ENCODE results near the gene SOS2.

The SOS2 gene

DNA sequence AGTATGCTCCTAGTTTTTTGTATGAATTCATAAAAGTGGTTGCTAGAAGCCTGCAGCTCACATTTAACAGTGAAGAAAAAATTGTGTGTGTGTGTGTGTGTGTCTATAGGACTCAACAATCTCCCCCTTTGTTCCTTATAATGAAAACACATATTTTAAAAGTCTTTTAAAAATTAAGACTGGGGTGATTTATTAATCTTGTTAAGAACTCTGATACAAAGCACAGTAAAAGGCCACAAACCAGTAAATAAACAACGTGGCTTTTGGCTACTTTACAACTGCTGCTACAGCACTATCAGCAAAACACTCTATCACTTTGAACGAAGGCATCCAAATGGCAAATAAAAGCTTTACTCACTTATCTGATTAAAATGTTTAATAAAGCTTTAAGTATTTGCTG, 114.4 kb downstream of the SOS2 start:
- no peak for DNase-seq (ENCODE audit: low read depth in 2 of 2, low spot score in 1 of 2)

DNA sequence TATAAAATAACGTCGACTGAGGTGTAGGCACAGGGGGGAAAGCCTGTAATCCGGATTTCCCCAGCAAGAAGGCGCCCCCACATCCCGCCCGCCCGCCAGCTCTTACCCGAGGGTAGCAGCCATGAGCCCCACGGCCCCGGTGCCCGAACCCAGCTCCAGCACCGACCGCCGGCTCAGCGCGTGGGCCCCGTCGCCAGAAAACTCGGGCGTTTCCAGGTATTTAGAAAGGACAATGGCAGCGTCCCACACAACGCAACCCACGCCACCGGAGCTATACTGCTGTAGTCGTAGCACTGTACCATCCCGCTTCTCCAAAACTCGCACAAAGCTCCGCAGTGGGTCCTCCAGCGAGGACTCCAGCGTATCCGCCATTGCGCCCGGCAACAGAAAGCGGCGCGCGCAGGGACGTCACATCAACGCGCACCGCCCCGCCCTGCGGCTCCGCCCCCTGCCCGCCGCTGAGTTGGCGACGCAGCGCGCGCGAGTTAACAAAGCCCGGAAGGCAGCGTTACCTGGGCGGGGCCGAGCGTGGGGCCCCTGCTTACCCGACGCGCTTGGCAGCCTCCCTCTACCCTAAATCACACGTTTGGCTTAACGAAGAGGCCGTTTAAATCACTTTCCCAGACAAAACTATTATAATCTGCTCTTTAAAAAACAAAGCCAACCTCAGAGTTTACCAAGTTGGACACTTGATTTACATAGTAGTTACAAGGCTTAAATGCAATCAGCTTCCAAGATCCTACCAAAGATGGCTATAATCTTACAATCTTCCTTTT, 115.0 kb downstream of the SOS2 start, which contains the start of gene VCPKMT:
VCPKMT (minus strand) TSS at position 392 of the 776 bp plus-strand sequence; CDS start at position 372, 20 bp downstream.
- peak; percentile 90 to 91 for DNase-seq (ENCODE audit: low read depth in 2 of 2, low spot score in 1 of 2)

DNA sequence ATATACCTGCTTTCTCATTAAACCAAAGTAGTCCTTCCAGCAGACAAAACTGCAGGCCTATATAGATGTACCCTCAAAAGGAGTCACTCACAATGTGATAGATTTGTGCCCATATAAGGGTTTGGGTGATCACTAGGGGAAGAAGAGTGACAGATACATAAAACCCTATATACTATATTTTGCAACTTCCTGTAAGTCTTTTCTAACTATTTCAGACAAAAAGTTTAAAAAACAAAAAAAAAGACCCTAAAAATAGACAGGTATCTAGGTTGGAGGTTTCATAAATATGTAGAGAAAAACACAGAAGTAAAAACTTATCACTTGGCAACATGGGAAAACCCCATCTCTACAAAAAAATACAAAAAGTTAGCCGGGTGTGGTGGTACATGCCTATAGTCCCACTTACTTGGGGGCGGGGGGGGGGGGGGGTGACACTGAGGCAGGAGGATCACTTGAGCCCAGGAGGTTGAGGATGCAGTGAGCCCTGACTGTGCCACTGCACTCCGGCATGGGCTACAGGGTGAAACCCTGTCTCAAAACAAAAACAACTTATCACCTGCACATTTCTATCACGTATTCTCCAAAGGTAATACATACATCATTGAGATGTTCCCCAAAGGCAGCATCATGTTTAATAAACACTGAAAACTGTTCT, 117.9 kb downstream of the SOS2 start:
- no peak for DNase-seq (ENCODE audit: low read depth in 2 of 2, low spot score in 1 of 2)

DNA sequence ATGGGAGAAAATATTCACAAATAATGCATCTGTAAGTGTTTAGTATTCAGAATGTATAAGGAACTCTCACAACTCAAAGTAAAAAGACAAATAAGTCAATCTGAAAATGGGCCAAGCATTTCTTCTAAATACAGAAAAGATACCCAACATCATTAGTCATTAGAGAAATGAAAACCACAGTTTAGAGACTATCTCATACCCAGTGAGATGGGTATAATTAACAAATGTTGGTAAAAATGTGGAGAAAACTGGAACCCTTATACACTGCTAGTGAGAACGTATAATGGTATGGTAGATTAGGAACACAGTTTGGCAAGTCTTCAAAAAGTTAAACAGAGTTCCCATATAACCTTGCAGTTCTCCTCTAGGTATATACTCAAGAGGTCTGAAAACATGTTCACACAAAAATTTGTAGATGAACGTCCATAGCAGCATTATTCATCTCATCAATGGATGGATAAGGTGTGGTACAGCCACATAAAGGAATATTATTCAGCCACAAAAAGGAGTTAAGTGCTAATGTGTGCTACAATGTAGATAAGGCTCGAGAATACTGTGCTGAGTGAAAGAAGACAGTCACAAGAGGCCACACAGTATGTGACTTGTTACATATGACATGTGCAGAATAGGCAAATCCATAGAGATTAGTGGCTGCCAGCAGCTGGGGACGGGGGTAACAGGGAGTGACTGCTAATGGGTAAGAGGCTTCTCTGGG, 120.9 kb downstream of the SOS2 start:
- no peak for DNase-seq (ENCODE audit: low read depth in 2 of 2, low spot score in 1 of 2)

DNA sequence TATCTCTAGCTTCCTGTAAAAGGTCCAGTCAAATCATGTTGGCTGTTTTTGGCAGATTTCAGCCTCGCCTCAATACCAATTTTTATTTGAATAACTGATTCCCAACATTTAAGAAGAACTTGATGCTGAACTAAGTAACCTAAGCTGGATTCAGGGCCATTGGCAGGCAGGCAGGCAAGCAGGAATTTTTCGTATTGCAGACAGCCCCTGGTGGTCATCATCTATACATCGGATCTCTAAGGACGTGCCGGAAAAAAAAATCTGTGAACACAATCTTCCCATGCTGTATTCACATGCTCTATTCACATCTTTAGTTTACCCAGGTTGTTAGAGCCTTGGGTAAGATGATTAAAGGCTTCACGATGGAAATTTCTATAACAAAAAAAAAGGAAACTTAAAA, 122.0 kb downstream of the SOS2 start:
- no peak for DNase-seq (ENCODE audit: low read depth in 2 of 2, low spot score in 1 of 2)

DNA sequence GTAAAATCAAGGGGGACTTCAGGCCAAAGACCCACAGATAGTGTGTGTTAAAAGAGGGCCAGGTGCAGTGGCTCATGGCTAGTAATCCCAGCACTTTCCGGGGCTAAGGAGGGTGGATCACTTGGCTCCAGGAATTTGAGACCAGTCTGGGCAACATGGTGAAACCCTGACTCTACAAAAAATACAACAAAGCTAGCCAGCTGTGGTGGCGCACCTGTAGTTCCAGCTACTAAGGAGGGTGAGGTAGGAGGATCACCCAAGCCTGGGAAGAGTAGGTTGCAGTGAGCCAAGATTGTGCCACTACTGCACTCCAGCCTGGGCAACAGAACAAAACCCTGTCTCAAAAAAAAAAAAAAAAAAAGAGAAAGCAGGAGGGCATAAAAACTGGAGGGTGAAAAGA, 123.5 kb downstream of the SOS2 start:
- no peak for DNase-seq (ENCODE audit: low read depth in 2 of 2, low spot score in 1 of 2)

DNA sequence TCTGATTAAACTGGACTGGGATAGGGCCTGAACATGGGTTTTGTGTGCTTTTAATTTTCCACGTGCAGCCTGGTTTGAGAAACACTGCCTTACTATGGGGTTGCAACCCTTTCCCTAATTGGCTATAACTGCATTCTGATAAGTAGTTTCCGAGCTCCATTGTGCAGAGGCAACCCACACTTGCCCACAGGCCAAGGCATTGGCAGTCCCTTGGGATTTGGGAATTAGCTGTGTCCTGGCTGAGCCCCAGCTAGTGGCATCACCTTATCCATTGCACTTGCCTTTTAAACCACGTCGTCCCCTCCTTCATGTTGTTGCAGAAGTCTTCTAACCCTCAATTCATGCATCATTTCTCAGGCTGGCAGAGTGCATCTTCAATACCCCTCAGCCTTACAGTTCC, 125.2 kb downstream of the SOS2 start:
- DNase-seq (ENCODE audit: low read depth in 2 of 2, low spot score in 1 of 2), result no peak

DNA sequence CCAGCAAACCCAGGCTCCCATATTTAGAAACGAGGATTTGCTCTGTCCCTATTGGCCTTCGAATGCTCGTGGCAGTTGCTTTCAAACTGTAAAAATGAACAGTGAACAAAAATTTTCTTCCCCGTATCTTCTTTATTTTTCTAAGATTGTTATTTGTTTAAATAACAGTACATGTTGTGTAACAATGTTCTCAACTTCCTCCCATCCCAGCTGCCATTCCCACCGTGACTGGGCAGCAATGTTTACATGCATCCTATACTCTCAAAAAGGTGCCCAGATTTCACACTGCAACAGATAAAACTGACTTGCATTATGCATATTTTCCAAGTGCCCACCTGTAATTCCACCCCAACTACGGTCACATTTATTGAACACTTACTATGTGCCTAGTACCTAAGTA, 127.8 kb downstream of the SOS2 start:
- DNase-seq (ENCODE audit: low read depth in 2 of 2, low spot score in 1 of 2), result no peak

DNA sequence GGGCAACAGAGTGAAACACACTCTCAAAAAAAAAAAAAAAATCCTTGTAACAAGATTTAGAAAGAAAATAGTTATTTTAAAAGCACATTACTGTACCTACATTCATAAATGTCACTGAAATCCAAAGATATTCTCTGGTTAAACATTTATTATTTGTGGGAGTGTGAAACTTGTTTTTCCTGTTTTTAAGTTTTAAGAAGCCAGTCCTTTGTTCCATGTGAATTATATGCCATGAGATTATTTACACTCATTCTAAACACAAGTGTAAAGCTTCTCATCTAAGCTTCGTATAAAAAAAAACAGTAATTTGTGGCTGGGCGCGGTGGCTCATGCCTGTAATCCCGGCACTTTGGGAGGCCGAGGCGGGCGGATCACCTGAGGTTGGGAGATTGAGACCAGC, 130.0 kb downstream of the SOS2 start:
- no peak for DNase-seq (ENCODE audit: low read depth in 2 of 2, low spot score in 1 of 2)

DNA sequence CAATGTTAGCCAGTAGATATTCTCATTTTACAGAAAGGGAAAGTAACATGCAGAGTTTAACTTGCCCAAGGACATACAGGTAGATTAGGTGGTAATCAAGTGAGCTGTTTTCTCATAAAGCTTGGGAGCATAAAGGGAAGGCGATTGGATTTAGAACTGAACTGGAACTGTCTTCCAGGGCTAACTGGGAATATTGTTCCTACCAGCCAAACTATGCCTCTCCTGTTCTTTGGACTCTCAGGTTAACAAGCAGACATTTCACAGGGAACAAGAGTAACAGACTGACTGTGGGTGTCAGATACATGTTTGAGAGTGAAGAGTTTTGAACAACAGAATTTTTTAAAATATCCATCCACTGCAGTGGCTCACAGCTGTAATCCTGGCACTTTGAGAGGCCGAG, 130.6 kb downstream of the SOS2 start:
- DNase-seq (ENCODE audit: low read depth in 2 of 2, low spot score in 1 of 2), result no peak

DNA sequence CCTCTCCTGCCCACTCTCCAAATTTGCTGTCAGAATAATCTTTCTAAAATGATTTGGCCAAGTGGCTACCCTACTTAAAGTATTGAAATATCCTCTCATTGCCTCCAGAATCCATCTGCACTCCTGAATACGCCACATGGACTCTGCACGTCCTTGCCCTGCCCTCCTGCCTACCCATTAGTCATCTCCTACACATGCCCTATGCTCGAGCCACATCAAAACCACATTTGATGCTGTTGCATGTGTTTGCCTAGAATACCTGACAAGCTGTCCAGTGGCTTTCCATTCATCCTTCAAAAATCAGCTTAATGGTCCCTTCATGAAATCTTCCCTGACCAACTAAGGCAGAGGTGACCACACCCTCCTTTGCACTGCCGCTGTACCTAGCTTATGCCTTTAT, 132.0 kb downstream of the SOS2 start:
- DNase-seq (ENCODE audit: low read depth in 2 of 2, low spot score in 1 of 2), result no peak

DNA sequence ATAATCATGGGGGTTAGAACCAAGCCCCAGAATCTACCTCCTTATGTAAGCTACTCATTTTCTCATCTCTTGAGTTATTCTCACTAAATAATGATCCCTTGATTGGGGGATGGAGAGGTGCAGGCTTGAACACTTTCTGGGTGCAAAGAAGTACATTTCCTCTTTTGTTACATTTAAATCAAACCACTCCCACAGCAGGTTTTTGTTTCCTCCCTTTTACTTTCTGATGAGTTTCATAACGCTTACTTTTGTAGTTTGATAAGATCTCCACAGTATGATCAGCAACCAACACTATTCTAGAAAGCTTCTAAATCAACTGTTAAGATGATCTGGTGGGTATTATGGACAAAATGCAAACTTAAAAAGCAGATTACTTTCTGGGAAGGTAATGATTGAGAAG, 135.5 kb downstream of the SOS2 start:
- DNase-seq (ENCODE audit: low read depth in 2 of 2, low spot score in 1 of 2), result no peak

DNA sequence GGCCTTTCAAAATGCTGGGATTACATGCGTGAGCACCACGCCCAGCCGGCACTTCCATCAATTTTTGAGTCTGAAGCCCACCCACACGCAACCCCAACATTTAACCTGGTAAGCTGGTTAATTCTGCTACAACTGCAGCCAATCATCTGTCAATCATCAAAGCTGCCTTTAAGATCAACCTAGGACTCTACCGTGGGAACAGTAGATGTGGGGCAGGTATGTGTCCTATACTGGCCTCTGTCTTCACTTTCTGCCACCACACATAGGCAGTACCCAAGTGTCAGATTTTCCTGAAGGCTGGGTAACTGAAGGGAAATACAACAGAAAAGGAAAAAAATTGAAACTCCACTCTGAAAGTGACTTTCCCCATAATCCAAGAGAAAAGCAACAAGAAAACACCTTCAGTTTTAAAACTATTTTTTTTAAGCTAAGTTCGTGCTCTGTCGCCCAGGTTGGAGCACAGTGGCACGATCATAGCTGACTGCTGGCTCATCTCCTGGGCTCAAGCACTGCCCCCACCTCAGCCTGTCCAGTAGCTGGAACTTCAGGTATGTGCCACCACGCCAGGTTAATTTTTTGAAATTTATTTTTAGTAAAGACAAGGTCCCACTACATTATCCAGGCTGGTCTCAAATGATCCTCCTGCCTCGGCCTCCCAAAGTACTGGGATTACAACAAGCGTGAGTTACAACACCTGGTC, 137.2 kb downstream of the SOS2 start:
- DNase-seq (ENCODE audit: low read depth in 2 of 2, low spot score in 1 of 2), result no peak

DNA sequence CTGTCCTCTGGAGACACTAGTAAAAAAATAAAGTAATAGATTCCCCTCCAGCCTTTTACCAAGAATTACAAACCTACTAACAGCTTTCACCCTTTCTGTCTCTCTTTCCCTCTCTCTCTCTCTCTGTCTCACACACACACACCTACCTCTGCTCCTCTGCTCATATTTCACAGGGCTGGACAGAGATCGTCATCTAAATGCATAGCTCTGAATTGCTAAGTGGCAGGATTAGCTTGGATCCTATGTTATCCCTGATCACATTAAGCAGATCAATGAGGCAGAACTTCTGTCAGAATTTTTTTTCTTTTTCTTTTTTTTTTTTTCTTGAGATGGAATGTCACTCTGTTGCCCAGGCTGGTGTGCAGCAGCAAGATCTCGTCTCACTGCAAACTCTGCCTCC, 137.9 kb downstream of the SOS2 start:
- DNase-seq (ENCODE audit: low read depth in 2 of 2, low spot score in 1 of 2), result no peak

DNA sequence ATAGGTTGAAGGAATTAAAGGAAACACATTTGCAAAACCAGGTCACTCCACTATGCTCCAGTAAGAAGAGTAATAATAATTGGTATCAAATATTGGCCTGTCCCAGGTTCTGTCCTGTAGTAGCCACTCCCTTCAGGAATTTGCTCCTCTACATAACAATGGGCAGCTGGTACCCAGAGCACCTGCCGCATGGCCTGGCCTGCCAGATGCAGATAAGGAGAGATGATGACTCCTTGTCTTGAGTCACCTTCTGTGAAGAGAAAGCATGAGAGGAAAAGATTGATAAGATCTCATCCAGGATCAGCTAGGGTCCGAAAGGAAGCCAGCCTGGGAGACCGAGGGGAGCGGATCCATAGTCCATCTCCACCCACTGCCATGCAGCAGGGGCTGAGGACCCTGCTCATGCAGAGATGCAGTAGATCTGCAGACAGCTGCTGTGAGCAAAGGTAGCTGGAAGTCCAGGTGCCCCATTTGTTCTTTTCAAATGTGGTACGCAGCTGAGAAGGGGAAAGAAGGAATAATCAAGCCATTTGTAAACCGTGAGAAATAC, 139.3 kb downstream of the SOS2 start:
- DNase-seq (ENCODE audit: low read depth in 2 of 2, low spot score in 1 of 2), result no peak

DNA sequence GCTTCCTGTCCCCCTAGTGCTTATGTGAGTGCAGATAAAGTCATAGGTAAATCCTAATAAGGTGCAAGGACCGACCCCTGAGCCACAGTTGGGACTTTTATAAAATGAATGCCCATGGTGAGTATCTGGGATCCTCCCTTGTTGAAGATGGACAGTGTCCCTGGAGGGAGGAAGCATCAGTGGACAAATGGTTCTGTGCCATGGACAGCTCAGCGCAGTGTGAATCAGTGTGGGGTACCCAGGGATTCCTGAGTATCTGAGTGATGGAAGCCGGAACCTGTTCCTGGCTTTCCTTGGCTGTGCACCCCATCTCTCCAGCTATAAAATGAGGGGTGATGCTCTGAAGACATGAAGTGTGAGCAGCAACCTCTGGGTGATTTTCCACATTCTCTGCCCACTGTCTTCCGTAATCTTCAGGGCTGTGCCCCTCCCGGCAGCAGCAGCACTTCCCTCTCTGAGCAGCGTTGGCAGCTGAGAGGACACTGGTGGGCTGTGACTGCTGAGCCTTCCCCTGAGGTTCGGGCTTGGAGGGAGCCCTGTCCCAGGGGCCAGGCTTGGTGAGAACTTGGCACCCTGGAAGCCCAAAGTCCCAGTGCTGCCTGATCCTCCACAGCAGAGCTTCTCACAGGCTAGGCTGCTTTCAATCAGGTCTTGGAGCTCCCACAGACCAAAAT, 140.0 kb downstream of the SOS2 start:
- DNase-seq (ENCODE audit: low read depth in 2 of 2, low spot score in 1 of 2), result no peak

DNA sequence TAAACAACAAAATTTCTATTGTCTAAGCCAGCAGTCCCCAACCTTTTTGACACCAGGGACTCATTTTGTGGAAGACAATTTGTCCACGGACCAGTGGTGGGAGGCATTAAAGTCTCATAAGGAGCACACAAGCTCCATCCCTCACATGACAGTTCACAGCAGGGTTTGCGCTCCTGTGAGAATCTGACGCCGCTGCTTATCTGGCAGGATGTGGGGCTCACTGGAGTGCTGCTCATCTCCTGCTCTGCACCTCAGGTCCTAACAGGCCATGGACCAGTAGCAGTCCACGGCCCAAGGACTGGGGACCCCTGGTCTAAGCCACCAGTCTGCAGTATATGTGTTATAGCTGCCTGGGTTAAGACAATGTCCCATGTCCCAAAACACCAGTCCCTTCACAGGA, 142.2 kb downstream of the SOS2 start:
- DNase-seq (ENCODE audit: low read depth in 2 of 2, low spot score in 1 of 2), result no peak

DNA sequence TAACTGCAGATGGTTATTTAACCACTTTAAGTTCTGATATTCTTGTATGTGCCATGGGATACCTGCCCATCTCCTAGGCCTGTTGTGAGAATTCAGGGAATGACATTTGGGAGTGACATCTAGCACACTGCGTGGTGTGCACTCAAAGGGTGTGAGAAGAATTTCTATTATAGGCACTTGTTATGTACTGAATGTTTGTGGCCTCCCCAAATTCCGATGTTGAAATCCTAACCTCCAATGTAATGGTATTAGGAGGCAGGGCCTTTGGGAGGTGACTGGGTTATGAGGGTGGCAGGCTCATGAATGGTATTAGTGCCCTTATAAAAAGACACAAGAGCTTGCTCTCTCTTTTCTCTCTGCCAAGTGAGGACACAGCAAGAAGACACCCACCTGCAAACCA, 142.6 kb downstream of the SOS2 start:
- DNase-seq (ENCODE audit: low read depth in 2 of 2, low spot score in 1 of 2), result no peak

DNA sequence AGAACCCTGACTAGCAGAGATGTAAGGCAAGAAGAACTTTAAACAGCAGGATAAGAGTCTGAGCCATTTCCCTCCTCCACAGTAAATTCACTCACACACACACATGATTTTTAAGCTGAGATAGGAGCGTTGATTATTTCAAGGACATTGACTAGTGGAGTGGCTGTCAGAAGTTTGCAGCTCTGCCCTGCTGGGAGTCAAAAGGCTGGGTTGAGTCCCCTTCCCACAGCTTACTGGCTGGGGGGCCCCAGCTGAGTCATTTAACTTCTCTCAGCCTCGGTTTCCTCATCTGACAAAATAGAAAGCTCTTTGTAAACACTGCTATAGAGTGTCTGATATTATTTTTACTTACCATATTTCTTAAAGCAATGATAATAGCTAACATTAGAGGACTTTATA, 143.3 kb downstream of the SOS2 start:
- no peak for DNase-seq (ENCODE audit: low read depth in 2 of 2, low spot score in 1 of 2)

DNA sequence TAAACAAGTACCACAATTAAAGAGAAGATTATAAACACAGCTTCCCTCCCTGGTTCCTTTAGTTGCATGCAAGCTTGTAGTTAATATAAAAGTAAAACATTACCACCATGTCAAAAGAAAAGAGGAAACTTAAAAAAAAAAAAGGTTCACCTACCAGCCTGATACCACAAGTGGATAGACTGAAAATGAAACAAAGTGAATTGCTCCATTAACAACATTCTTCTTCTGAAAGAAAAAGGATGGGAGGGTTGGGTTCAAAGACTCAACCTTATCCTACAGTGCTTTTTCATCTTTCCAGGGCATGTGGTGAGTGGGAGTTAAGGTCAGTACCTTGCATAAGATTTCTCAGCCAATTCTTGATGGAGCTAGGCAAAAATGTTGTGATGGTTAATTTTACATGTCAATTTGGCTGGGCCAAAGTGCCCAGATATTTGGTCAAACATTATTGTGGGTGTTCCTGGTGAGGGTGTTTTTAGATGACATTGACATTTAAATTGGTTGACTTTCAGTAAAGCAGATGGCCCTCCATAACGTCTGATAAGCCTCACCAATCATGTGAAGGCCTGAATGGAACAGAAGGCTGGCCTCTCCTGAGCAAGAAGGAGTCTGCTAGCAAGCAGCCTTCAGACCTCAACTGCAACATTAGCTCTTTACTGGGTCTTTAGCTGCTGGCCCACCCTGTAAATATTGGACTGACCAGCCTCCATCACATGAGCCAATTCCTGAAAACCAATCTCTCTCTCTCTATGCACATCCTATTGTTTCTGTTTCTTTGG, 143.8 kb downstream of the SOS2 start:
- DNase-seq (ENCODE audit: low read depth in 2 of 2, low spot score in 1 of 2), result no peak
